Suprapubic skin (tissue), 4 donors: Measurements from ENCODE around the gene MYO1C. TPM values are rescaled to one million over a fixed set of nuclear protein-coding genes. Genes with fewer than 3 reads are reported as not detected.
"Not testable (repeated sequence)": the region's sequence is repeated elsewhere in the genome, so short reads cannot be mapped to it uniquely, and the experiment has no call there.

ENCODE experiments used
- DNase-seq, 2 donors: peaks; one replicate each; pipeline ENCODE4 v3.0.0-alpha.2; 2019; ENCODE audit warnings: low spot score in 2 of 2
- H3K27ac ChIP-seq: fragments of 200-600 bp; sonication (generic); one replicate; pipeline ENCODE4 v1.5.1; 2019
- H3K27me3 ChIP-seq: fragments of 200-600 bp; sonication (generic); one replicate; pipeline ENCODE4 v1.5.1; 2019
- H3K36me3 ChIP-seq: fragments of 200-600 bp; sonication (generic); one replicate; pipeline ENCODE4 v1.5.1; 2019
- H3K4me1 ChIP-seq: fragments of 200-600 bp; sonication (generic); one replicate; pipeline ENCODE4 v1.5.1; 2019
- H3K4me3 ChIP-seq: fragments of 200-600 bp; sonication (generic); one replicate; pipeline ENCODE4 v1.5.1; 2019; ENCODE audit warnings: mild to moderate bottlenecking
- H3K9me3 ChIP-seq: fragments of 200-600 bp; sonication (generic); one replicate; pipeline ENCODE4 v1.5.1; 2019
- CTCF ChIP-seq, 2 donors: fragments of 200-600 bp in 1 of 2; fragments of 450-650 bp in 1 of 2; sonication (generic) in 1 of 2; IDR thresholded peaks; one replicate each; pipeline ENCODE4 v1.5.1; 2016 to 2019; ENCODE audit warnings: antibody characterized with exemption in 2 of 2, mild to moderate bottlenecking in 1 of 2, moderate library complexity in 1 of 2
- EP300 ChIP-seq: sonication (generic); formaldehyde crosslinking; IDR thresholded peaks from one replicate; pipeline ENCODE4 v1.6.1; 2017; ENCODE audit warnings: antibody characterized with exemption
- POLR2A ChIP-seq, 2 donors: fragments of 450-650 bp; IDR thresholded peaks; one replicate each; pipeline ENCODE4 v1.6.1; 2017; ENCODE audit warnings: antibody characterized with exemption in 2 of 2, mild to moderate bottlenecking in 2 of 2, moderate library complexity in 2 of 2
- POLR2AphosphoS5 ChIP-seq, 3 donors: sonication (generic); formaldehyde crosslinking; IDR thresholded peaks; one replicate each; pipeline ENCODE4 v1.6.1; 2017; ENCODE audit warnings: antibody characterized with exemption in 3 of 3
- WGBS: methylation state at CpG from one replicate; pipeline ENCODE4 v1.1.5; 2018; 5-methylcytosine and 5-hydroxymethylcytosine counted together
- total RNA-seq, 4 donors: library from RNA; depleted of rRNA; stranded (reverse); fragments of >200 nt; gene quantifications; one replicate each; pipeline ENCODE4 v1.1.0, GENCODE V29; 2016

MYO1C gene
- total RNA-seq, 4 donors from 2014 or later = 74.9 to 116 (median 103) TPM

- Histone ChIP-seq H3K4me1 (peaks cover 74% of the 10 kb centered on the region), H3K27me3 (no peaks in the 10 kb centered on the region), H3K27ac (peak overlapping the region; percentile 60), H3K36me3 (peaks cover 38% of the 10 kb centered on the region), H3K9me3 (no peaks in the 10 kb centered on the region), H3K4me3 (no peak overlapping the region)
- DNase-seq = no peak
- TF ChIP-seq POLR2AphosphoS5 (IDR thresholded peaks at IDR 0.05) (peak in 1 of 3 donors; percentile 10), CTCF (IDR thresholded peaks at IDR 0.05) (no peak)
- 14% methylated on average over 10 of the region's 11 CpGs for WGBS
Measured at GRCh38 chr17:1511290-1511689, 18.8 kb upstream of the MYO1C start.

- H3K4me1 ChIP-seq = peaks cover 58% of the 10 kb centered on the region
- WGBS = 73% methylated on average over 7 of the region's 7 CpGs
- H3K4me3 ChIP-seq = no peak overlapping the region
- TF ChIP-seq POLR2A (IDR thresholded peaks at IDR 0.05) = no peak
- TF ChIP-seq EP300 = no peak
- no peak overlapping the region for H3K27ac ChIP-seq
- H3K9me3 ChIP-seq = no peaks in the 10 kb centered on the region
- DNase-seq = no peak
- no peaks in the 10 kb centered on the region for H3K27me3 ChIP-seq
- peaks cover 55% of the 10 kb centered on the region for H3K36me3 ChIP-seq
Measured at GRCh38 chr17:1509290-1509881, 16.9 kb upstream of the MYO1C start.

GRCh38 chr17:1508709-1509108 lies 16.2 kb upstream of the MYO1C start:
- H3K27me3 ChIP-seq, H3K9me3 ChIP-seq, H3K27ac ChIP-seq, DNase-seq, H3K4me3 ChIP-seq: not testable (repeated sequence)
- Histone ChIP-seq H3K36me3 (peaks cover 61% of the 10 kb centered on the region), H3K4me1 (peaks cover 51% of the 10 kb centered on the region)
- 92% methylated on average over 25 of the region's 25 CpGs for WGBS

GRCh38 chr17:1506649-1507267 lies 14.3 kb upstream of the MYO1C start:
- Histone ChIP-seq H3K36me3 (peaks cover 58% of the 10 kb centered on the region), H3K4me1 (peaks cover 32% of the 10 kb centered on the region)
- 85% methylated on average over 11 of the region's 13 CpGs for WGBS

GRCh38 chr17:1505586-1505985 lies 13.1 kb upstream of the MYO1C start:
- H3K4me1 ChIP-seq = peaks cover 20% of the 10 kb centered on the region
- no peaks in the 10 kb centered on the region for H3K9me3 ChIP-seq
- 89% methylated on average over 5 of the region's 5 CpGs for WGBS
- no peak for TF ChIP-seq EP300
- TF ChIP-seq CTCF (IDR thresholded peaks at IDR 0.05) = no peak
- TF ChIP-seq POLR2AphosphoS5 (IDR thresholded peaks at IDR 0.05) = no peak
- no peak for TF ChIP-seq POLR2A (IDR thresholded peaks at IDR 0.05)
- H3K27me3 ChIP-seq = no peaks in the 10 kb centered on the region
- no peak overlapping the region for H3K4me3 ChIP-seq
- DNase-seq = no peak
- H3K36me3 ChIP-seq = peaks cover 58% of the 10 kb centered on the region
- H3K27ac ChIP-seq = no peak overlapping the region

More at GRCh38 chr17:1506649-1507267, 14.3 kb upstream of the MYO1C start:
- TF ChIP-seq POLR2AphosphoS5 (IDR thresholded peaks at IDR 0.05) (no peak), POLR2A (IDR thresholded peaks at IDR 0.05) (no peak), CTCF (IDR thresholded peaks at IDR 0.05) (no peak), EP300 (no peak)
- no peak overlapping the region for H3K4me3 ChIP-seq
- no peak overlapping the region for H3K27ac ChIP-seq
- no peak for DNase-seq
- H3K9me3 ChIP-seq = no peaks in the 10 kb centered on the region
- H3K27me3 ChIP-seq = no peaks in the 10 kb centered on the region

GRCh38 chr17:1504866-1505265 lies 12.4 kb upstream of the MYO1C start:
- 100% methylated on average over 2 of the region's 3 CpGs for WGBS
- Histone ChIP-seq H3K27me3 (no peaks in the 10 kb centered on the region), H3K9me3 (no peaks in the 10 kb centered on the region), H3K27ac (no peak overlapping the region), H3K36me3 (peaks cover 58% of the 10 kb centered on the region), H3K4me3 (no peak overlapping the region), H3K4me1 (peaks cover 13% of the 10 kb centered on the region)
- DNase-seq = no peak
- TF ChIP-seq CTCF (IDR thresholded peaks at IDR 0.05) = no peak
- TF ChIP-seq POLR2AphosphoS5 (IDR thresholded peaks at IDR 0.05) = no peak
- no peak for TF ChIP-seq EP300
- no peak for TF ChIP-seq POLR2A (IDR thresholded peaks at IDR 0.05)
